ENCODE data around the gene PSMC5. TPM values are rescaled to one million over a fixed set of nuclear protein-coding genes. Genes with fewer than 3 reads are reported as not detected.

PSMC5 gene
- total RNA-seq, 1 experiment from 2014 or later, result 145 TPM

DNA sequence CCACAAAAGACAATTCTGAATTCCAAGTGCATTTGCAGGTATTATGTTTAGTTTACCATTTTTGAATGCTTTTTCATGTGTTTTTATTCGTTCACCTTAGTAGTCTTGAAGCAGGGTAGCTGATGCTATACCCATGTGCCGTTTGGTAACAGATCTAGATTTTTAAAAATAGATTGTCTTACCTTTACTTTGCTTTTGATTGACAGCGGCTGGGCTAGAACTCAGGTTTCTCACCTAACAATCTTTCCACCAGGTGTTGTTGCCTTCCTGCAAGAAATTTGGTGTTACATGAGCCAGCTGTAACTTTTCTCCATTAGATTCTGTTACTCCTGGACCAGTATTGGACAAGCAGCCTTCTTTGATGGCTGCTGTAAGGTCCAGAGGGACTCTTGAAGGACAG is 1.7 kb downstream of the PSMC5 start:
- TF ChIP-seq SIN3A (IDR thresholded peaks at IDR 0.05; ENCODE audit: borderline replicate concordance, insufficient read depth, low read depth, low read length), result no peak
- no peak for TF ChIP-seq REST (IDR thresholded peaks at IDR 0.05; ENCODE audit: insufficient read depth in 1 of 2, low read depth in 2 of 2, low read length in 1 of 2)
- ATAC-seq (no peak), DNase-seq (ENCODE audit: low read depth, low spot score) (no peak)
- Histone ChIP-seq H3K27me3 (ENCODE audit: control insufficient read depth, insufficient read depth, low read length) (no peaks in the 10 kb centered on the region), H3K4me3 (ENCODE audit: low read depth in 2 of 2, low read length in 2 of 2) (peak overlapping the region in 1 of 2 experiments; percentile 96; a peak in 1 of 4 replicates), H3K4me1 (ENCODE audit: control insufficient read depth, insufficient read depth, low read length) (peaks cover 13% of the 10 kb centered on the region), H3K36me3 (ENCODE audit: control insufficient read depth, insufficient read depth, low read length) (peaks cover 45% of the 10 kb centered on the region), H3K9me3 (ENCODE audit: control insufficient read depth, insufficient read depth, low read depth, low read length) (no peaks in the 10 kb centered on the region), H3K27ac (ENCODE audit: low read length) (0 out of 2 replicates have a peak overlapping the region, but pooled peaks have one; percentile 95)
- no TSS peak for BruUV-seq (replicated peaks)
- ChIA-PET POLR2A (interaction anchor here (0.6 to 0.7 kb wide), 2 partner anchors 10 to 38 kb away, joined by 3 read pairs; no protein-coding TSS in a partner anchor), CTCF (no interaction called here)
- intact Hi-C loops (cut with micrococcal nuclease; ENCODE audit: unreplicated experiment) (no loop called here), in situ Hi-C loops (cut with HindIII; ENCODE audit: low pct_unique_long_range_greater_than_20kb, low sequenced_read_pairs) (no loop called here)

DNA sequence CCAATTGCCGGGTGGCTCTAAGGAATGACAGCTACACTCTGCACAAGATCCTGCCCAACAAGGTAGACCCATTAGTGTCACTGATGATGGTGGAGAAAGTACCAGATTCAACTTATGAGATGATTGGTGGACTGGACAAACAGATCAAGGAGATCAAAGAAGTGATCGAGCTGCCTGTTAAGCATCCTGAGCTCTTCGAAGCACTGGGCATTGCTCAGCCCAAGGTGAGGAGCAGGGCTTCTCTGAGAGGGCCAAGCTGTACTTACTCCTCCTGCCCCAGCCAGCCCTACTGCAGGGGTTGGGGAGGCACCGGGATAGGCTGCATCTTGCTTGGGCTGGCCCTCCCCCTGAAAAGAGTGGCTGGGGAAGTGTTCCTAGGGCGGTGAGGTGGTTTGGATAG is 3.0 kb downstream of the PSMC5 start:
- Histone ChIP-seq H3K4me1 (ENCODE audit: control insufficient read depth, insufficient read depth, low read length) (peaks cover 15% of the 10 kb centered on the region), H3K27me3 (ENCODE audit: control insufficient read depth, insufficient read depth, low read length) (no peaks in the 10 kb centered on the region), H3K36me3 (ENCODE audit: control insufficient read depth, insufficient read depth, low read length) (peaks cover 40% of the 10 kb centered on the region), H3K4me3 (ENCODE audit: low read depth in 2 of 2, low read length in 2 of 2) (no peak overlapping the region), H3K27ac (ENCODE audit: low read length) (no peak overlapping the region), H3K9me3 (ENCODE audit: control insufficient read depth, insufficient read depth, low read depth, low read length) (no peaks in the 10 kb centered on the region)
- TF ChIP-seq REST (IDR thresholded peaks at IDR 0.05; ENCODE audit: insufficient read depth in 1 of 2, low read depth in 2 of 2, low read length in 1 of 2) (no peak), SIN3A (IDR thresholded peaks at IDR 0.05; ENCODE audit: borderline replicate concordance, insufficient read depth, low read depth, low read length) (no peak), POLR2AphosphoS5 (IDR thresholded peaks at IDR 0.05; ENCODE audit: low read depth, low read length) (no peak), TCF7L2 (IDR thresholded peaks at IDR 0.05; ENCODE audit: low read depth, low read length) (no peak)
- TF ChIP-seq, protein P1, sequence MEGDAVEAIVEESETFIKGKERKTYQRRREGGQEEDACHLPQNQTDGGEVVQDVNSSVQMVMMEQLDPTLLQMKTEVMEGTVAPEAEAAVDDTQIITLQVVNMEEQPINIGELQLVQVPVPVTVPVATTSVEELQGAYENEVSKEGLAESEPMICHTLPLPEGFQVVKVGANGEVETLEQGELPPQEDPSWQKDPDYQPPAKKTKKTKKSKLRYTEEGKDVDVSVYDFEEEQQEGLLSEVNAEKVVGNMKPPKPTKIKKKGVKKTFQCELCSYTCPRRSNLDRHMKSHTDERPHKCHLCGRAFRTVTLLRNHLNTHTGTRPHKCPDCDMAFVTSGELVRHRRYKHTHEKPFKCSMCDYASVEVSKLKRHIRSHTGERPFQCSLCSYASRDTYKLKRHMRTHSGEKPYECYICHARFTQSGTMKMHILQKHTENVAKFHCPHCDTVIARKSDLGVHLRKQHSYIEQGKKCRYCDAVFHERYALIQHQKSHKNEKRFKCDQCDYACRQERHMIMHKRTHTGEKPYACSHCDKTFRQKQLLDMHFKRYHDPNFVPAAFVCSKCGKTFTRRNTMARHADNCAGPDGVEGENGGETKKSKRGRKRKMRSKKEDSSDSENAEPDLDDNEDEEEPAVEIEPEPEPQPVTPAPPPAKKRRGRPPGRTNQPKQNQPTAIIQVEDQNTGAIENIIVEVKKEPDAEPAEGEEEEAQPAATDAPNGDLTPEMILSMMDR (IDR thresholded peaks at IDR 0.05), result no peak
- POLR2A ChIA-PET, result interaction anchor here (0.5 to 1.2 kb wide), 3 partner anchors 13 to 1858 kb away, joined by 3 to 4 read pairs (median 4); no protein-coding TSS in a partner anchor
- in situ Hi-C loops (cut with HindIII; ENCODE audit: low pct_unique_long_range_greater_than_20kb, low sequenced_read_pairs) (no loop called here), intact Hi-C loops (cut with micrococcal nuclease; ENCODE audit: unreplicated experiment) (no loop called here)
- DNase-seq (ENCODE audit: low read depth, low spot score) (no peak), ATAC-seq (no peak)
- BruUV-seq (replicated peaks), result no TSS peak
- CTCF ChIA-PET, result no interaction called here

All from Panc1 (cell line).